Measurements from ENCODE around the gene SFT2D1. TPM values are rescaled to one million over a fixed set of nuclear protein-coding genes. Genes with fewer than 3 reads are reported as not detected.
A peak's percentile ranks its signal among the peaks of the same experiment; 100 is the strongest.
"Not testable (repeated sequence)": the region's sequence is repeated elsewhere in the genome, so short reads cannot be mapped to it uniquely, and the experiment has no call there.

The SFT2D1 gene
- total RNA-seq, result 34.2 TPM

- peak; percentile 31 to 93 (median 89) for DNase-seq (ENCODE audit: low read depth in 2 of 3, low spot score in 2 of 3)
Measured at GRCh38 chr6:166342349-166343149, at the start of gene SFT2D1. Gene SFT2D1 (minus strand): TSS chr6:166342545. CDS start chr6:166342481, 64 bp downstream.

- no peak for DNase-seq (ENCODE audit: low read depth in 2 of 3, low spot score in 2 of 3)
Measured at GRCh38 chr6:166389119-166389518, 46.8 kb upstream of the SFT2D1 start.

GRCh38 chr6:166388290-166389004 lies 46.1 kb upstream of the SFT2D1 start:
- no peak for DNase-seq (ENCODE audit: low read depth in 2 of 3, low spot score in 2 of 3)

- no peak for DNase-seq (ENCODE audit: low read depth in 2 of 3, low spot score in 2 of 3)
Measured at GRCh38 chr6:166387642-166388289, 45.4 kb upstream of the SFT2D1 start.

- DNase-seq (ENCODE audit: low read depth in 2 of 3, low spot score in 2 of 3), result not testable (repeated sequence)
Measured at GRCh38 chr6:166387098-166387497, 44.8 kb upstream of the SFT2D1 start.

GRCh38 chr6:166386111-166386510 lies 43.8 kb upstream of the SFT2D1 start:
- no peak for DNase-seq (ENCODE audit: low read depth in 2 of 3, low spot score in 2 of 3)

GRCh38 chr6:166383802-166384363 lies 41.5 kb upstream of the SFT2D1 start:
- not testable (repeated sequence) for DNase-seq (ENCODE audit: low read depth in 2 of 3, low spot score in 2 of 3)

GRCh38 chr6:166382933-166383801 lies 40.8 kb upstream of the SFT2D1 start, which contains the start of gene MPC1:
Gene MPC1 (minus strand): TSS chr6:166382940. CDS start chr6:166382876, 64 bp downstream.
- peak; percentile 84 to 96 (median 95) for DNase-seq (ENCODE audit: low read depth in 2 of 3, low spot score in 2 of 3)

GRCh38 chr6:166382500-166382932 lies 40.2 kb upstream of the SFT2D1 start:
- no peak for DNase-seq (ENCODE audit: low read depth in 2 of 3, low spot score in 2 of 3)

GRCh38 chr6:166381733-166382499 lies 39.6 kb upstream of the SFT2D1 start:
- DNase-seq (ENCODE audit: low read depth in 2 of 3, low spot score in 2 of 3), result peak; percentile 47 to 72 (median 63)

- no peak for DNase-seq (ENCODE audit: low read depth in 2 of 3, low spot score in 2 of 3)
Measured at GRCh38 chr6:166381381-166381732, 39.0 kb upstream of the SFT2D1 start.

GRCh38 chr6:166379800-166380199 lies 37.5 kb upstream of the SFT2D1 start:
- no peak for DNase-seq (ENCODE audit: low read depth in 2 of 3, low spot score in 2 of 3)

GRCh38 chr6:166379103-166379586 lies 36.8 kb upstream of the SFT2D1 start:
- no peak for DNase-seq (ENCODE audit: low read depth in 2 of 3, low spot score in 2 of 3)

- no peak for DNase-seq (ENCODE audit: low read depth in 2 of 3, low spot score in 2 of 3)
Measured at GRCh38 chr6:166377721-166378120, 35.4 kb upstream of the SFT2D1 start.

- DNase-seq (ENCODE audit: low read depth in 2 of 3, low spot score in 2 of 3), result no peak
Measured at GRCh38 chr6:166375013-166375412, 32.7 kb upstream of the SFT2D1 start.

- DNase-seq (ENCODE audit: low read depth in 2 of 3, low spot score in 2 of 3), result no peak
Measured at GRCh38 chr6:166370489-166370888, 28.1 kb upstream of the SFT2D1 start.

GRCh38 chr6:166369782-166370181 lies 27.4 kb upstream of the SFT2D1 start:
- no peak for DNase-seq (ENCODE audit: low read depth in 2 of 3, low spot score in 2 of 3)

- no peak for DNase-seq (ENCODE audit: low read depth in 2 of 3, low spot score in 2 of 3)
Measured at GRCh38 chr6:166366921-166367320, 24.6 kb upstream of the SFT2D1 start.

- DNase-seq (ENCODE audit: low read depth in 2 of 3, low spot score in 2 of 3), result no peak
Measured at GRCh38 chr6:166365806-166366205, 23.5 kb upstream of the SFT2D1 start.

All from hematopoietic multipotent progenitor cell (in vitro differentiated cells).